Right lobe of liver (tissue), 4 donors: ENCODE results near the gene SEC14L1.

Experiments used
- CTCF ChIP-seq, 4 donors: fragments of 200-600 bp in 3 of 4; fragments of 450-650 bp in 1 of 4; IDR thresholded peaks; one replicate each; pipeline versions ENCODE4 v1.5.1 to v1.8.0; 2016 to 2022; ENCODE audit warnings: antibody characterized with exemption in 4 of 4, mild to moderate bottlenecking in 2 of 4
- POLR2A ChIP-seq: fragments of 450-650 bp; IDR thresholded peaks from one replicate; pipeline ENCODE4 v1.6.1; 2017; ENCODE audit warnings: antibody characterized with exemption, mild to moderate bottlenecking
- donor health status: DM: no; HTN: no; CAD: no.
- donor health status: DM: no; HTN: no; CAD: no.
- donor health status: DM: no; HTN: yes; CAD: no.

GRCh38 chr17:77142689-77143088 is 1.9 kb downstream of the SEC14L1 start:
- no peak for TF ChIP-seq POLR2A
- TF ChIP-seq CTCF (IDR thresholded peaks at IDR 0.05) = no peak
